ENCODE results near the gene BCL2L13.
"Not testable (repeated sequence)": the region's sequence is repeated elsewhere in the genome, so short reads cannot be mapped to it uniquely, and the experiment has no call there.

BCL2L13 gene

GRCh38 chr22:17748555-17749353 is 110.2 kb downstream of the BCL2L13 start:
- no peak for FAIRE-seq

GRCh38 chr22:17749605-17750395 is 111.2 kb downstream of the BCL2L13 start:
- no peak for FAIRE-seq

More at GRCh38 chr22:17748555-17749353, 110.2 kb downstream of the BCL2L13 start:
- no peak for DNase-seq (ENCODE audit: extremely low spot score, insufficient read length, low read depth)

GRCh38 chr22:17751596-17751995 is 113.0 kb downstream of the BCL2L13 start:
- FAIRE-seq = no peak

More at GRCh38 chr22:17749605-17750395, 111.2 kb downstream of the BCL2L13 start:
- DNase-seq (ENCODE audit: extremely low spot score, insufficient read length, low read depth) = no peak

GRCh38 chr22:17753401-17753989 is 114.9 kb downstream of the BCL2L13 start:
- DNase-seq (ENCODE audit: extremely low spot score, insufficient read length, low read depth) (no peak), FAIRE-seq (no peak)

More at GRCh38 chr22:17751596-17751995, 113.0 kb downstream of the BCL2L13 start:
- DNase-seq (ENCODE audit: extremely low spot score, insufficient read length, low read depth) = no peak

- DNase-seq (ENCODE audit: extremely low spot score, insufficient read length, low read depth) (no peak), FAIRE-seq (no peak)
Observed at GRCh38 chr22:17754233-17754925, 115.8 kb downstream of the BCL2L13 start.

- FAIRE-seq = no peak
- no peak for DNase-seq (ENCODE audit: extremely low spot score, insufficient read length, low read depth)
Observed at GRCh38 chr22:17761138-17761488, 122.6 kb downstream of the BCL2L13 start.

- DNase-seq (ENCODE audit: extremely low spot score, insufficient read length, low read depth); FAIRE-seq: not testable (repeated sequence)
Observed at GRCh38 chr22:17763442-17763841, 124.9 kb downstream of the BCL2L13 start.

- no peak for FAIRE-seq
Observed at GRCh38 chr22:17764036-17764435, 125.5 kb downstream of the BCL2L13 start.

GRCh38 chr22:17764852-17765251 is 126.3 kb downstream of the BCL2L13 start:
- FAIRE-seq; DNase-seq (ENCODE audit: extremely low spot score, insufficient read length, low read depth): not testable (repeated sequence)

More at GRCh38 chr22:17764036-17764435, 125.5 kb downstream of the BCL2L13 start:
- no peak for DNase-seq (ENCODE audit: extremely low spot score, insufficient read length, low read depth)

- FAIRE-seq (peak; percentile 93), DNase-seq (ENCODE audit: extremely low spot score, insufficient read length, low read depth) (no peak)
Observed at GRCh38 chr22:17767233-17768065, 128.9 kb downstream of the BCL2L13 start.

GRCh38 chr22:17769013-17769715 is 130.6 kb downstream of the BCL2L13 start:
- FAIRE-seq = no peak
- DNase-seq (ENCODE audit: extremely low spot score, insufficient read length, low read depth) = no peak

GRCh38 chr22:17769716-17770082 is 131.1 kb downstream of the BCL2L13 start:
- FAIRE-seq (no peak), DNase-seq (ENCODE audit: extremely low spot score, insufficient read length, low read depth) (no peak)

GRCh38 chr22:17770180-17771077 is 131.9 kb downstream of the BCL2L13 start:
- DNase-seq (ENCODE audit: extremely low spot score, insufficient read length, low read depth) (no peak), FAIRE-seq (no peak)

- FAIRE-seq = no peak
- no peak for DNase-seq (ENCODE audit: extremely low spot score, insufficient read length, low read depth)
Observed at GRCh38 chr22:17772249-17772957, 133.8 kb downstream of the BCL2L13 start.

GRCh38 chr22:17772958-17773605 is 134.5 kb downstream of the BCL2L13 start:
- DNase-seq (ENCODE audit: extremely low spot score, insufficient read length, low read depth) (no peak), FAIRE-seq (peak; percentile 66)

- FAIRE-seq = peak; percentile 76
- DNase-seq (ENCODE audit: extremely low spot score, insufficient read length, low read depth) = no peak
Observed at GRCh38 chr22:17773606-17774205, 135.1 kb downstream of the BCL2L13 start.
